Renal cortex interstitium (tissue), 11 donors: ENCODE data around the gene RAET1E. TPM values are rescaled to one million over a fixed set of nuclear protein-coding genes. Genes with fewer than 3 reads are reported as not detected.
"Not testable (repeated sequence)": the region's sequence is repeated elsewhere in the genome, so short reads cannot be mapped to it uniquely, and the experiment has no call there.

Experiments
- DNase-seq, 11 donors: peaks; one replicate each; pipeline ENCODE4 v3.0.0-alpha.2; 2013; ENCODE audit warnings: low read depth in 9 of 11, low spot score in 4 of 11; ENCODE audit errors: extremely low read depth in 1 of 11
- polyA plus RNA-seq, 3 donors: library from polyadenylated mRNA; unstranded; fragments of 120-200 nt; gene quantifications; one replicate each; pipeline ENCODE4 v1.2.1, GENCODE V29; 2013; ENCODE audit not compliant: insufficient read length in 3 of 3

RAET1E gene
- polyA plus RNA-seq, 3 donors: 0.20 to 0.50 (median 0.30) TPM

GRCh38 chr6:149855040-149855654 is 42.8 kb downstream of the RAET1E start:
- no peak for DNase-seq

GRCh38 chr6:149854532-149854931 is 43.4 kb downstream of the RAET1E start:
- DNase-seq: no peak

DNA sequence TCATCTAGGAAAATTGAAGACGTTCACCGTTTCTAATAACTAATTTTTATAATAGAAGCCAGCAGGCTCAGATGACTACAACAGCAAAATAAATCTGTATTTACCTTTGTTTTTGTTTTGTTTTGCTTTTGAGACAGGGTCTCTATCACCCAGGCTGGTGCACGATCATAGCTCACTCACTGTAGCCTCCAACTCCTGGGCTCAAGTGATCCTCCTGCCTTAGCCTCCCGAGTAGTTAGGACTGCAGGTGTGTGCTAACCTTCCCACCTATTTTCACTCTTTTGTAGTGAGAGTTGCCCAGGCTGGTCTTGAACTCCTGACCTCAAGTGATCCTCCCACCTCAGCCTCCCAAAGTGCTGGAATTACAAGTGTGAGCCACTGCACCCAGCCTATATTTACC is 43.9 kb downstream of the RAET1E start:
- not testable (repeated sequence) for DNase-seq

DNA sequence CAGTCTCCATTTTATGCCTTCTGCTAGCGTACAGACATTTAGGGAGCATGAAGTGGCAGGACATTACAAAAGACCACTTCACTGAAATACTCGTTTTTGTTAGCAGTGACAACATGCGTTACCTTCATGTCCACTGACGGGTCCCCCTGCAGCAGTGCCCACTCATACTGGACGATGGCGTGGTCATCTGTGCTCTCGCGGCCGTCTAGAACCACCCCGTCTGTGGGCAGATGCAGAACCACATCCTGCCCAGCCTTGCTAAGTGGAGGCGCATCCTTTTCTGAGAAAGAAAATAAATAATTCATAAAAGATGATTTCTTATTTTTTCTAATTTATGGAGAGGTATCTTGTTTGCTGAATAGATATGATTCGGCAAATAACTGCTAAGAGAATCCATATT is 45.0 kb downstream of the RAET1E start:
- no peak for DNase-seq

DNA sequence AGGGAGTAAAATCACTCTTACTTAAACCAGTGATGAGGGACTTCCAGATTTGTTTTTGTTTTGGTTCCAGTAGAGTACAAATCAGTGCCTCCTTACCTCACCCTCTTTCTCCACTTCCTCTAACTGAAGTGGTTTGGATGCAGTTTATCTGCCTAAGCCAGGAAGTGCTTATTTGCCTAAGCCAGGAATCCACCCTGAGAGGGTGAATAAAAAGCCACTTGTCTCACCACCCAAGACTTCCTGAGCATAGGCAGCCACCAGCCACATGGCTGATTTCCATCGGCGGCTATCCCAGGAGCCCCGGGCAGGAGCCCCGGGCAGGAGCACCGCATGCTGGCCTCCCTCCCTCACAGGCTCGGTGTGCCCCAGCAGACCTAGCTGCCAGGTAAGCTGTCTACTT is 45.7 kb downstream of the RAET1E start:
- no peak for DNase-seq

GRCh38 chr6:149851461-149852110 is 46.3 kb downstream of the RAET1E start:
- DNase-seq: no peak

- not testable (repeated sequence) for DNase-seq
These were observed 49.6 kb downstream of the RAET1E start for GRCh38 chr6:149848343-149848742.

Other genes with a start within 250 kb of the RAET1E start
- gene KATNA1, start 249.4 kb downstream of the RAET1E start, polyA plus RNA-seq: 10 to 100 TPM; 27.9 to 30.3 (median 29.4) TPM
- gene LATS1, start 180.0 kb downstream of the RAET1E start, polyA plus RNA-seq: 10 to 100 TPM; 28.8 to 38.0 (median 31.7) TPM
- 10 to 100 TPM; 42.0 to 47.8 (median 46.7) TPM for gene NUP43, start 151.6 kb downstream of the RAET1E start, polyA plus RNA-seq
- 10 to 100 TPM; 78.5 to 94.1 (median 90.9) TPM for gene PCMT1, start 148.4 kb downstream of the RAET1E start, polyA plus RNA-seq
- 10 to 100 TPM; 31.6 to 35.6 (median 34.0) TPM for gene LRP11, start 33.8 kb downstream of the RAET1E start, polyA plus RNA-seq
- gene RAET1G, start 25.0 kb upstream of the RAET1E start, polyA plus RNA-seq: 1 to 10 TPM; 1.2 to 1.7 (median 1.6) TPM
- gene ULBP2, start 43.9 kb upstream of the RAET1E start, polyA plus RNA-seq: 1 to 10 TPM in 1 of 3 donors, under 1 TPM in 2; 0.72 to 1.0 (median 0.75) TPM
- 1 to 10 TPM; 1.6 to 2.1 (median 1.9) TPM for gene ULBP1, start 65.8 kb upstream of the RAET1E start, polyA plus RNA-seq
- gene RAET1L, start 127.4 kb upstream of the RAET1E start, polyA plus RNA-seq: under 1 TPM in 1 of 3 donors, not detected in 2; 0.23 TPM
- 10 to 100 TPM in 2 of 3 donors, 1 to 10 TPM in 1; 9.6 to 11.3 (median 10.8) TPM for gene ULBP3, start 171.0 kb upstream of the RAET1E start, polyA plus RNA-seq
- 10 to 100 TPM; 21.7 to 30.5 (median 27.6) TPM for gene PPP1R14C, start 244.9 kb upstream of the RAET1E start, polyA plus RNA-seq